ENCODE measurements around the gene EPM2AIP1.
"Not testable (repeated sequence)": the region's sequence is repeated elsewhere in the genome, so short reads cannot be mapped to it uniquely, and the experiment has no call there.

EPM2AIP1 gene

DNA sequence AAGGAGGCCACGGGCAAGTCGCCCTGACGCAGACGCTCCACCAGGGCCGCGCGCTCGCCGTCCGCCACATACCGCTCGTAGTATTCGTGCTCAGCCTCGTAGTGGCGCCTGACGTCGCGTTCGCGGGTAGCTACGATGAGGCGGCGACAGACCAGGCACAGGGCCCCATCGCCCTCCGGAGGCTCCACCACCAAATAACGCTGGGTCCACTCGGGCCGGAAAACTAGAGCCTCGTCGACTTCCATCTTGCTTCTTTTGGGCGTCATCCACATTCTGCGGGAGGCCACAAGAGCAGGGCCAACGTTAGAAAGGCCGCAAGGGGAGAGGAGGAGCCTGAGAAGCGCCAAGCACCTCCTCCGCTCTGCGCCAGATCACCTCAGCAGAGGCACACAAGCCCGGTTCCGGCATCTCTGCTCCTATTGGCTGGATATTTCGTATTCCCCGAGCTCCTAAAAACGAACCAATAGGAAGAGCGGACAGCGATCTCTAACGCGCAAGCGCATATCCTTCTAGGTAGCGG, at the start of gene EPM2AIP1:
TSS of gene EPM2AIP1 (minus strand) at position 326 of the 520 bp plus-strand sequence. CDS start at position 272, 54 bp downstream.
- no peak for DNase-seq

DNA sequence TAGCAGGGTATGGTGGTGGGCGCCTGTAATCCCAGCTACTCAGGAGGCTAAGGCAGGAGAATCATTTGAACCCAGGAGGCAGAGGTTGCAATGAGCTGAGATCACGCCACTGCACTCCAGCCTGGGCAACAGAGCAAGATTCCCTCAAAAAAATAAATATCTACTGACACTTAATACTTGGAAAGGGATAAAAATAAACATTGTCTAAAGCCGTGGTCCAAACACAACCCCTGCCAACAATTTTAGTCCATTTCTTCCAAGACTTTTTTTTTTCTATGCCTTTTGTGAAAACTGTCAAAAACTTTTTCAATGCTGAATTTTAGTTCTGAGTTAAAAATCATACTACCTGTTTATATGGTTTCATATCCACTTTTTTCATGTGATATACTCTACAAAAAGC, 49.8 kb upstream of the EPM2AIP1 start:
- DNase-seq: not testable (repeated sequence)

DNA sequence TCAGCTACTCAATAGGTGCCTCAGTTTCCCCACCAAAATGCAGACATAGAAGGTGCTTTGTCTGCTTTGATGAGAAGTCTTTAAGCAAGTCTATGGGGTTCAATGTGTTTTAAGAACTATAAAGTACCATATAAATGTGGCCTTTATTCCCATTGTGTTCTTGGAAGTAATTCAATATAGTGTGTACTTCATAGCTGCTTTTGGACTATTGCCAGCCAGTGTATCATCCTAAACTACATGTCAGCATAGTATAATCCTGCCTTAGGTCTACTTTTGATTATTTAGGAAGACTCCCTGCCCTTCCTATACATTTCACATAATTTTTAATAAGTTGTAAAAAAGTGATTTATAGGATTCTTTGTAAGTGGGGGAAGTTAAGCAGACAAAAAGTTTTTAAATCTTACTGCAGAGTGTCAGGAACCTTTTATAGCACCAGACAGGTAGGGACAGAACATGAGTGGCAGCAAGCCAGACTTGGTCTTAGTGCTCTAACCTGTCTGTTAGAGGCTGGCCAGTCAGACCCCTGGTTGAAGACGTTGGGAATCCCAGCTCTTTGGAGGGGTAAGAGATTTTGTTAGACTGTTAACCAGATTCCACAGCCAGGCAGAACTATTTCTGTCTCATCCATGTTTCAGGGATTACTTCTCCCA, 48.7 kb upstream of the EPM2AIP1 start:
- no peak for DNase-seq

DNA sequence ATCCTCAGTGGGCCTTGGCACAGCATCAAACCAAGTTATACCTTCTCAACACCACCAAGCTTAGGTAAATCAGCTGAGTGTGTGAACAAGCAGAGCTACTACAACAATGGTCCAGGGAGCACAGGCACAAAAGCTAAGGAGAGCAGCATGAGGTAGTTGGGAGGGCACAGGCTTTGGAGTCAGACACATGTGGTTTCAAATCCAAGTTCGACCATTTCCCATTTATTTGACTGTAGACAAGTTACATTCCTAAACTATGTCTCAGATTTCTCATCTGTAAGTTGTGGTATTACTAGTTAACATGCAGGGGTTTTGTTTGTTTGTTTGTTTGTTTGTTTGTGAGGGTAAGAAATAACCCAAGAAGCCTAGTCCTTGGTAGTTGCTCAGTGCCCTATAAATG, 47.3 kb upstream of the EPM2AIP1 start:
- DNase-seq: no peak

DNA sequence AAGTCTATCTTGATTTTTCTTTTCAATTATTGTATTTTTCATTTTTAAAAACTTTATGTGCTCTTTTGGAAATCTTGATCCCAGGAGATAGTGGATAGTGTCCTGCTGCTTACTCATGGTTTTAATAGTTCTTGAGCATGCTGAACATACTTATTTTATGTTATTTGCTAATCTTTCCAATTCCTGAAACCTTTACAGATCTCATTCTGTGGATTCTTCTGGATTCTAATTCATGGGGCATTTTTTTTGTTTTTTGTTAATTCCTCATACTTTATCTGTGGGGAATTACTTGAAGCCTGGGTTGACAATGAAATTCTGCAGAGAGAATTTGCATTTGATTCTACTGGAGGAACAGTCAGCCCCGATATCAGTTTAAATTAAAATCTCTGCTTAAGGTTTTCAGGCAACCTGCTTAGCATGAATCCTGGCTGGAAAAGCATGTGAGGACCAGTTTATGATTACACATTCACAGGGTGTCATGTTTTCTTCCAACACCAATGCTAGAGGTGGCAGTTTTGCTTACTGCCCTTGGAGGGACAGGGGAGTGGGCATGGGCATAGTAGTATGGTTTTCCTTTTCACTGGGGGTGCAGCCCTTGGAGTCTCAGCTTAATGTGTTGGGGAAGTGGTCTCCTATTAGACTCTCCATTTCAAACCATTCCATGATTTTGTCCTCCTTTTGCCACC, 46.4 kb upstream of the EPM2AIP1 start:
- no peak for DNase-seq

DNA sequence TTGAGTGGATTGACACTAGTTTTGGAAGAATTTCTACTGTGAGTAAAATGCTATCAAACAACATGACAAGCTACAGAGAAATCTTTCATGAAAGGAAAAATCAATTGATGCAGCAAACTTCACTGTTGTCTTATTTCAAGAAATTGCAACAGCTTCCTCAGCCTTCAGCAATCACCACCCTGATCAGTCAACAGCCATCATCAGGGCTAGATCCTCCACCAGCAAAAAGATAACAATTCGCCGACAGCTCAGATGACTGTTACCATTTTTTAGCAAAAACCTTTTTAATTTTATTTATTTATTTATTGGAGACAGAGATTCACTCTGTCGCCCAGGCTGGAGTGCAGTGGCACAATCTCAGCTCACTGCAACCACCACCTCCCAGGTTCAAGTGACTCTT, 44.4 kb upstream of the EPM2AIP1 start:
- DNase-seq: no peak

DNA sequence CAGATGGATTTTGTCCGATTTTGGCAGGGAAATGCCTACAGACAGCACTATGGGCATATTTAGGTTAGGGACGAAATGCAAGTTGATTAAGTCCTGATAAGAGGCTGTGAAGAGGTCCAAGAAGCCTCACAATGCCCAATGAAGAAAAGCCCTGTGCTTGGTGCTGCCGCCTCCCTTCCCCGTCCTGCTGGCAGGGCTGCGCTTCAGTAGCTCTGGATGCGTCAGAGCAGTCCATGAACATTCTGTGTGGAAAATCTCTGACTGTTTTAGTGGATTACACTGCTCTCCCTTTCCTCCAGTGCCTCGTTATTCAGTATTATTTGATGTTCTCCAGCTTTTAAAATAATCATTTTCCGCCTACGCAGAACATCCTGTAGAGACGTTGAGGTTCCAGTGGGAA, 40.0 kb upstream of the EPM2AIP1 start:
- DNase-seq: no peak

DNA sequence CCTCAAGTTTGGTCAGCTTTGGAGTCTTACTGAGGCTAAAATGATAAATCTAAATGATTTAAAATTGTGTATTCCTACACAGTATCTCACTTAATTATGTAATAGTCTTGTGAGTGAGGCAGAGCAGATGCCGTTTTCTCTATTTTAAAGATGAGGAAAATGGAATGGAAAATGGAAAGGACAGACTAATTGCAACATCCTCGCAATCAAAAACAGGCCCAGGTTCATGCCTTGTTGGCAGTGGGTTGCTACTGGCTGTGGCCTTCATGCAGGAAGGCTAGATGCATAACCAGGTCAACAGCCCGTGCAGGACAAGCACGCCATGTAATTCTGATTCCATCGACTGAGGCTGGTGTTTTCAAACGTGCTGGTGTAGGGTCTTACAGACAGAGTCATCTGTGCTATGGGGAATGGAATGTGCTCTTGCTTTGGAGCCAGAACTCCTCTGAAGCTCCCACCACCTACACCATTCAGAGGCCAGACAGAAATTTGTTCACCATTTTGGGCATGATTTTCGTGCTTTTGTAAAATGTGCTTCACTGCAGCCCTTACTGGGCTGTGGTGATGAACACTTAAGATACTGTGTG, 38.3 kb upstream of the EPM2AIP1 start:
- DNase-seq: no peak

DNA sequence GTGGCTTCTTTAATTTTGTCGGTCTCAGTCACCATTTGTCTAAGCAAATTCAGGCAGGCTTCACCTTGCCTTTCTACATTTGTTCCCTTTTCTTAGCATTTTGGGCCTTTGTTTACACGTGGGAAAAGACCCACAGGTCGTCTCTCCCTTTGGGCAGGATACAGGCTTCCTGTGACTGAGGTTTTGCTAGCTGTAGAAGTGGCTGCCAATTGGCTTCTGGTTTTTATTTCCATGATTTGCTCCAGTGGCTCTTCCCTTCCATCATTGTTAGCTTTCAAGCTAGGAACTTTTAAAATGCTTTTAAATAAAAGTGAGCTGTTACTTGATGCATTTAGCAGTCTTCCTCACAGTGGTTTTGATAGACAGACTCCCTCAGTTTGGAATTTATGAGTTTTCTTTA, 37.7 kb upstream of the EPM2AIP1 start:
- DNase-seq: no peak

DNA sequence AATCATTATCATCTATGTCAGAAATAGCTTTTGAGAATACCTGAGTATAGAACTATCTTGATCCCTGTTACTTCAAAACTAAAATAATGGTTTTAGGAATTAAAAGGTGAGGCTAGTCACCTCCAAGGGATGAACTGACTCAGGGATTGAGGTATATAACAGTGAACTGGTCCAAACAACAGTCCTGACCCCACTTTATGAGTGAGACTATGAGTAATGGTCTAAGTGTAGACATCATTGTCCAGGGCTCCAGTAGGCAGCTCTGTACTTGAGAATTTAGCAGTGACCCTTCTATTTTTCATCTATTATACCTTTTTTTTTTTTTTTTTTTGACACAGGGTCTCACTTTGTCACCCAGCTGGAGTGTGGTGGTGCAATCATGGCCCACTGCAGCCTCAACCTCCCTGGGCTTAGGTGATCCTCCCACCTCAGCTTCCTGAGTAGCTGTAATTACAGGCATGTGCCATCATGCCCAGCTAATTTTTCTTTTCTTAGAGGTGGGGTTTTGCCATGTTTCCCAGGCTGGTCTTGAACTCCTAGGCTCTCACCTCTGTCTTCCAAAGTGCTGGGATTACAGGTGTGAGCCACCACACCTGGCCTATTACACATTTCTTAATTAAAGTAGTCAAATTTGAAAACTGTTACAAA, 36.7 kb upstream of the EPM2AIP1 start:
- no peak for DNase-seq

DNA sequence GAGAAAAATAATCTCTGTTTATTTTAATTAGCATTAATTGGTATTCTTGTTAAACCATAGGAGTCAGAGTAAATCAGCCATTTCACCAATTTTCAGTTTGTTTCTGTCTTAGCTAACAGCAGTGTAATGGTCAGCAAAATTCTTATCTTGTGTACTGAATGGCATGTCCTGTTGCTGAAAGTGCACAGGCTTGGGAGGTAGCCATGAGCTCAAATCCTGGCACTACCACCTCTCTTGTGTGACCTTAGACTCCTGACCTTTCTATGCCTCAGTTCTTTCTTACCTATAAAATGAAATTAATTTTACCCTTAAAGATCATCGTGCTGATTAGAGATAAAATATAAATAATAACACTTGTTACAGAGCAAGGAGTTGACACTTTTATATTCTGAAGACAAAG, 36.2 kb upstream of the EPM2AIP1 start:
- DNase-seq: no peak

DNA sequence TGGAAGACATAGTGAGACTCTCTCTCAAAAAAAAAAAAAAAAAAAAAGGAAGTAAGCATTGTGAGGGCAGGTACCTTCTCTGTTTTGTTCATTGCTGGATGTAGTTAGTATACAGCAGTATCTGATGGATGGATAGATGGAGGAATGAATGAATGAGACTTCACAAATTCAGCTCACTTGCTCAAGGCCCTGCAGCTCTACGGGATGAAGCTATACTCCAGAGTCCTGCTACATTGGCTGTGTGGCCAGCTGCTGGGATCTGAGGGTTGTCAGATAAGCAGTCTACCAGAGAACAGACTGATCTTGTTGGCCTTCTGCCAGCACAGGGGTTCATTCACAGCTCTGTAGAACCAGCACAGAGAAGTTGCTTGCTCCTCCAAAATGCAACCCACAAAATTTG, 35.4 kb upstream of the EPM2AIP1 start:
- DNase-seq: no peak

DNA sequence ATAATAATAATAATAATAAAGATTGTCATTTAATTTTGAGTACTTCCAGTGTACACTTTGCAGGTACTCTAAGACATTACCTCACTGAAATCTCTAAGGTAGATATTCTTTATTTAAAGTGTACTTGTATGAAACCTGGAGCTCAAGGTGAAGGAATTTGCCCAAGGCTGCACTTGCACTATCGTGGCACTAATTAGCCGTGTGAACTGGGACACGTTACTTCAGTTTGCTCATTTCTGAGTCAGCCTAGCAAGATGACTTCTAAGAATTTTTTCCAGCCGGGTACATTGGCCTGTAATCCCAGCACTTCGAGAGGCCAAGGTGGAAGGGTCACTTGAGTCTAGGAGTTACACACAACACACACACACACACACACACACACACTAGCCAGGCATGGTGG, 33.9 kb upstream of the EPM2AIP1 start:
- no peak for DNase-seq

DNA sequence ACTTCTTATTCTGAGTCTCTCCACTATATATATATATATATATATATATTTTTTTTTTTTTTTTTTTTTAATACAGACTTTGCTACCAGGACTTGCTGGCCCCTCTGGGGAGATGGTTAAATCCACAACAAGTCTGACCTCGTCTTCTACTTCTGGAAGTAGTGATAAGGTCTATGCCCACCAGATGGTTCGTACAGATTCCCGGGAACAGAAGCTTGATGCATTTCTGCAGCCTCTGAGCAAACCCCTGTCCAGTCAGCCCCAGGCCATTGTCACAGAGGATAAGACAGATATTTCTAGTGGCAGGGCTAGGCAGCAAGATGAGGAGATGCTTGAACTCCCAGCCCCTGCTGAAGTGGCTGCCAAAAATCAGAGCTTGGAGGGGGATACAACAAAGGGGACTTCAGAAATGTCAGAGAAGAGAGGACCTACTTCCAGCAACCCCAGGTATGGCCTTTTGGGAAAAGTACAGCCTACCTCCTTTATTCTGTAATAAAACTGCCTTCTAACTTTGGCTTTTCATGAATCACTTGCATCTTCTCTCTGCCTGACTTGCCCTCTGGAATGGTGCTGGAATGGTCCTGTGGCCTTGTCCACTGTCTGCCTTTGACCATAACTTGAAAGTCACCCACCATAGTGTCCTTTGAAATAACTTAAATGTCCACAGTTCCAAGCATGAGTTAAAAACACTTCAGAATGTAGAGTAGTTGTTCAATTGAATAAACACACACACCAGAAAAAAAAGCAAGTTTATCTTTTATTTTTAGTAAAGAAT, 32.8 kb upstream of the EPM2AIP1 start:
- no peak for DNase-seq

DNA sequence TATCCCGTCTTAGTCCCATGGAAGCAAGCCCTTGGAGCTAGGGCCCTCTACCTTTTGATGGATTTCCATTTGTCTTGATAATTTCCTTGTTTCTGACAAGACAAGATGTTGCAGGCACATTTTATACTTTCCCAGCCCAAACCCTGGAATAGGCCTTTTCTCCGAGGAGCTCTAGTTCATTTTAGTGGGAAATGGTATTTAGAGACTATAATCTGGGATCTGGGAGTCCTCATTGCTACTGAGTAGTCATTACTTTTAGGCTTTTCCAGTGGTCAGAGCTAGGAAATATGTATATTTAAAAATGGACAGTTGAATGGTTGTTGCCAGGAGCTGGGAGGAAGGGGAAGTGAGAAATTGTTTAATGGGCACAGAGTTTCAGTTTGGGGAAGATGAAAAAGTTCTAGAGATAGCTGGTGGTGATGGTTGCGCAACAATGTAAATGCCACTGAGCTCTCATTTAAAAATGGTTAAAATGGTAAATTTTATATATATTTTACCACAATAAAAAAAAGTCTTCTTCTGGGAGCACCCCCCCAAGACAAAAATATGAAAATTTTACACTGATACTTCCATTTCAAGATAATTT, 32.0 kb upstream of the EPM2AIP1 start:
- no peak for DNase-seq

DNA sequence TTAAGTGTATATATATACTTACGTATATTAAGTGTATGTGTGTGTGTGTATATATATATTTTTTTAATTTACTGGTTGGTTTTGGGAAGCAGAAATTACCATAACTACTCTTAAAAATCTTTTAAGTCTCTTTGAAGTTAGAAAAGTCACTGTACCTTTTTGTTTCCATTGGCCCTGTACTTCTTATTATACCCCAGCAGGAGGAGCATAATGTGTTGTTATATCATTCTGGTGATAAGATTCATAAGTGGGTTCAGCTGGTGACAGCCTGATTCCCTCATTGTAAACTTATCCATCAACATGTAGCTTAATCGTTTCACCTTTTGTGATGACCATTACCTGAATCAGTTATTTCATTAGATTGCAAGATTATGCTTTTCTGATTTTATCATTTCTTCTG, 31.2 kb upstream of the EPM2AIP1 start:
- no peak for DNase-seq

DNA sequence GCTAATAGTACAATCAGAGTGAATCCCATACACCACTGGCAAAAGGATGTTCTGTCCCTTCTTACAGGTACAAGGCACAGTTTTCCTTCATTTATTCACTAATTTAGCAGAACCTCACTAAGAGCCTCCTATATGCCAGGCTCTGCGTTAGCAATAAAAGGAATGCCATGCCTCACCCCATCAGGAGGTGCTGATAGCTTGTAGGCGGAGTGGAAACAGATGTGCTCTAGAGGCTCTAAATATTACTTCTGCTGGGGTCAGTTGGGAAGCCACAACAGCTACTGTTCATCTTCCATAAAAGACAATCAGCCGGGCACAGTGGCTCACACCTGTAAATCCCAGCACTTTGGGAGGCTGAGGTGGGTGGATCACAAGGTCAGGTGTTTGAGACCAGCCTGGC, 24.8 kb upstream of the EPM2AIP1 start:
- no peak for DNase-seq

DNA sequence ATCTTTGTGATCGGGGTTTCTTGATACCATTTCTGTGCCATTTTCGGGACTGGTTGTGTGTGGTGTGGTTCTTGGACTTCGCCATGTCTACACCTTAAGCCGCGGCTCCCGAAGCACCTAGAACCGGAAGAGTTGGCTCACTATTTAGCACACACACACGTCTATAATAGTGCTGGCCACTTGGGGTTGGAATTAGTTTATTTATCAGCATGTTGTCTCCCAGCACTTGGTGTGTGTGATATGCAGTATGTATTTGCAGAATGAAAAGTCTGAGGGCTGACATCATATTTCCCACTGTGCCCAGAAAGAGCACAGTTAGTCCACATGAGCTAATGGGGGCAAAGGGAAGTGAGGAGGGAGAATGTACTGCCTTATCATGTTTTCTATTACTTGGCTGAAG, 24.0 kb upstream of the EPM2AIP1 start:
- no peak for DNase-seq

DNA sequence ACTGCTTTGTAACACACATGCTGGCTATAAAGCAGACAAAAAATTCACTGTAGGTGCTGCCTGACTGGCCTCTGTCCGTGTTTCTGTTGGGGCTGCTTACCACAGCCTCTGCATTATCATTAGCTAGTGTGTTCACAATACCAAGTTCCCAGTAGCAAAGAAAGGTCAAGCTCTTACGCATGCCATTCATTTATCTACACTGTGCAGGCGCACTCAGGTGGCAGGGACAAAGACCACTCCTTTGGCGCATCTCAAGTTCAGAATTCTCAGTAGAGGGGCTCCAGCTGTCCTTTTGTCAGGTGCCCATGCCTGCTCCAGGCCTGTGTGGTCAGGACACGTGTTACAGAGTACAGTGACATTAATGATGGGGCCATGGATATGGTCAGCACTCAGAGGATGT, 22.7 kb upstream of the EPM2AIP1 start:
- no peak for DNase-seq

DNA sequence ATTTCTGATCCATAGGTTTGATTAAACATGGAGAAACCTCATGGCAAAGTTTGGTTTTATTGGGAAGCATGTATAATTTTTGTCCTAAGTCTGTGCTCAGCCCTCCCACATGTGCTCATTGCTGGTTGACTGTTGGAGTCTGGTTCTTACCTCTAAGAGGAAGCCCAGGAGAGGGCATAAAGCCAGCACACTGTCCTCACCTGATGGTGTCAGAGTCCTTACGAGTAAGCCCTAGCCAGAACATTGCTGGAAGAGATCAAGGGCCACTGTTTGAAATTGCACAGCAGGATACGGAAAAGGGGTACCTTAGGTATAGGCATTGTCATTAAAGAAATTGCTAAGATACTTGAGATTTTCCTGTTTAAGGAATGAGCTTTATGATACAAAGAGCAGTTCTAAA, 21.7 kb upstream of the EPM2AIP1 start:
- no peak for DNase-seq

DNA sequence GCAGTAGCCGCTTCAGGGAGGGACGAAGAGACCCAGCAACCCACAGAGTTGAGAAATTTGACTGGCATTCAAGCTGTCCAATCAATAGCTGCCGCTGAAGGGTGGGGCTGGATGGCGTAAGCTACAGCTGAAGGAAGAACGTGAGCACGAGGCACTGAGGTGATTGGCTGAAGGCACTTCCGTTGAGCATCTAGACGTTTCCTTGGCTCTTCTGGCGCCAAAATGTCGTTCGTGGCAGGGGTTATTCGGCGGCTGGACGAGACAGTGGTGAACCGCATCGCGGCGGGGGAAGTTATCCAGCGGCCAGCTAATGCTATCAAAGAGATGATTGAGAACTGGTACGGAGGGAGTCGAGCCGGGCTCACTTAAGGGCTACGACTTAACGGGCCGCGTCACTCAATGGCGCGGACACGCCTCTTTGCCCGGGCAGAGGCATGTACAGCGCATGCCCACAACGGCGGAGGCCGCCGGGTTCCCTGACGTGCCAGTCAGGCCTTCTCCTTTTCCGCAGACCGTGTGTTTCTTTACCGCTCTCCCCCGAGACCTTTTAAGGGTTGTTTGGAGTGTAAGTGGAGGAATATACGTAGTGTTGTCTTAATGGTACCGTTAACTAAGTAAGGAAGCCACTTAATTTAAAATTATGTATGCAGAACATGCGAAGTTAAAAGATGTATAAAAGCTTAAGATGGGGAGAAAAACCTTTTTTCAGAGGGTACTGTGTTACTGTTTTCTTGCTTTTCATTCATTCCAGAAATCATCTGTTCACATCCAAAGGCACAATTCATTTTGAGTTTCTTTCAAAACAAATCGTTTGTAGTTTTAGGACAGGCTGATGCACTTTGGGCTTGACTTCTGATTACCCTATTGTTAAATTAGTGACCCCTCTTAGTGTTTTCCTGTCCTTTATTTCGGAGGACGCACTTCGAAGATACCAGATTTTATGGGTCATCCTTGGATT, 674 bp upstream of the EPM2AIP1 start, which contains the start of gene MLH1:
TSS of gene MLH1 (plus strand) at position 193 of the 958 bp plus-strand sequence. CDS start at position 223, 30 bp downstream.
- DNase-seq: no peak

Measured in DMS 273 treated with DMSO at 0.1 percent for 48 hours (cell line).